H1 (cell line): Measurements from ENCODE around the gene KCNMB2. TPM values are rescaled to one million over a fixed set of nuclear protein-coding genes. Genes with fewer than 3 reads are reported as not detected.

Source experiments
- CHD7 ChIP-seq: fragments of 300-600 bp; sonication (generic); IDR thresholded peaks from 2 replicates; pipeline ENCODE4 v1.7.1; 2012; ENCODE audit warnings: low read length, moderate library complexity, mild to moderate bottlenecking, inconsistent platforms; ENCODE audit not compliant: insufficient replicate concordance
- E2F6 ChIP-seq: IDR thresholded peaks from 2 replicates; pipeline ENCODE4 v1.6.1; 2012; ENCODE audit warnings: inconsistent platforms
- polyA plus RNA-seq, 7 experiments: library from polyadenylated mRNA; depleted of rRNA in 3 of 7; stranded (reverse) in 5 of 7; unstranded in 2 of 7; fragments of >200 nt in 5 of 7; fragments of 200-250 nt in 2 of 7; gene quantifications; 1 replicate in 5 of 7; 2 replicates in 1 of 7; 4 replicates in 1 of 7; pipeline versions ENCODE4 v1.2.1 to v1.2.3, GENCODE V29; 2011 to 2013; ENCODE audit warnings: missing spikeins in 2 of 7, mixed read lengths in 2 of 7
- total RNA-seq: library from RNA; stranded (reverse); fragmentation: NEBNext Ultra II Directional; extraction: Animal tissue kit (Norgen Biotek cat#: 25700); gene quantifications from 2 replicates; pipeline ENCODE4 v1.2.1, GENCODE V29; 2021

KCNMB2 gene
- total and polyA plus RNA-seq, 2 of the 8 experiments (the other 6 are each of a cell fraction or from before 2014, with no cell fraction given): not detected

GRCh38 chr3:178752843-178753242, 216.6 kb downstream of the KCNMB2 start (continued):
- TF ChIP-seq CHD7: no peak
- TF ChIP-seq E2F6: no peak
